H9 (cell line): ENCODE results near the gene RAX2. TPM values are rescaled to one million over a fixed set of nuclear protein-coding genes. Genes with fewer than 3 reads are reported as not detected.

Experiments used
- DNase-seq: peaks from one replicate; pipeline ENCODE4 v3.0.0-alpha.2; 2017
- H2AFZ ChIP-seq: one replicate; pipeline ENCODE4 v1.6.1; 2013; ENCODE audit warnings: mild to moderate bottlenecking, low read length, control low read depth, moderate library complexity
- H2AK5ac ChIP-seq: 2 replicates; pipeline ENCODE4 v1.6.1; 2013; ENCODE audit warnings: low read length, control low read depth, mixed read lengths; ENCODE audit not compliant: insufficient read length
- H2BK120ac ChIP-seq: one replicate; pipeline ENCODE4 v1.6.1; 2013; ENCODE audit warnings: low read depth, mild to moderate bottlenecking, low read length, control low read depth, inconsistent platforms; ENCODE audit not compliant: poor library complexity, severe bottlenecking
- H2BK12ac ChIP-seq: 2 replicates; pipeline ENCODE4 v1.6.1; 2013; ENCODE audit warnings: low read length, control low read depth, mixed read lengths, low read depth; ENCODE audit not compliant: insufficient read length
- H2BK15ac ChIP-seq: 2 replicates; pipeline ENCODE4 v1.6.1; 2013; ENCODE audit warnings: low read depth, low read length, control low read depth
- H2BK20ac ChIP-seq: one replicate; pipeline ENCODE4 v1.6.1; 2013; ENCODE audit warnings: low read depth, mild to moderate bottlenecking, low read length, control low read depth, inconsistent platforms; ENCODE audit not compliant: poor library complexity, severe bottlenecking
- H2BK5ac ChIP-seq: 2 replicates; pipeline ENCODE4 v1.6.1; 2013; ENCODE audit warnings: low read length, control low read depth, mixed read lengths; ENCODE audit not compliant: insufficient read length
- H3K14ac ChIP-seq: 2 replicates; pipeline ENCODE4 v1.6.1; 2013; ENCODE audit warnings: low read length, control low read depth; ENCODE audit not compliant: insufficient read depth
- H3K18ac ChIP-seq: 2 replicates; pipeline ENCODE4 v1.6.1; 2013; ENCODE audit warnings: low read depth, mild to moderate bottlenecking, mixed read lengths, low read length, control low read depth; ENCODE audit not compliant: insufficient read length
- H3K23ac ChIP-seq: 2 replicates; pipeline ENCODE4 v1.6.1; 2013; ENCODE audit warnings: low read length, control low read depth, mixed read lengths, low read depth; ENCODE audit not compliant: insufficient read length
- H3K23me2 ChIP-seq: 2 replicates; pipeline ENCODE4 v1.6.1; 2013; ENCODE audit warnings: low read depth, mild to moderate bottlenecking, mixed read lengths, low read length, control low read depth; ENCODE audit not compliant: insufficient read length, poor library complexity, severe bottlenecking
- H3K27ac ChIP-seq: 2 replicates; pipeline ENCODE4 v1.5.1; 2013; ENCODE audit warnings: low read length, control low read depth, mixed read lengths, low read depth; ENCODE audit not compliant: insufficient read length
- H3K27me3 ChIP-seq: 2 replicates; pipeline ENCODE4 v1.6.1; 2013; ENCODE audit warnings: low read length, control low read depth, inconsistent platforms; ENCODE audit not compliant: insufficient read depth
- H3K4ac ChIP-seq: 2 replicates; pipeline ENCODE4 v1.6.1; 2013; ENCODE audit warnings: low read depth, mild to moderate bottlenecking, control low read depth, inconsistent platforms, low read length, moderate library complexity
- H3K4me1 ChIP-seq: 2 replicates; pipeline ENCODE4 v1.6.1; 2013; ENCODE audit warnings: low read length, control low read depth, inconsistent platforms; ENCODE audit not compliant: insufficient read depth
- H3K4me2 ChIP-seq: 2 replicates; pipeline ENCODE4 v1.6.1; 2013; ENCODE audit warnings: low read length, control low read depth, mixed read lengths; ENCODE audit not compliant: insufficient read length, insufficient read depth
- H3K56ac ChIP-seq: 2 replicates; pipeline ENCODE4 v1.6.1; 2013; ENCODE audit warnings: low read depth, mild to moderate bottlenecking, mixed read lengths, low read length, control low read depth; ENCODE audit not compliant: insufficient read length
- H3K79me1 ChIP-seq: 2 replicates; pipeline ENCODE4 v1.6.1; 2013; ENCODE audit warnings: low read depth, mild to moderate bottlenecking, moderate library complexity, low read length, control low read depth, inconsistent platforms; ENCODE audit not compliant: insufficient read depth, poor library complexity, severe bottlenecking
- H3K79me2 ChIP-seq: 2 replicates; pipeline ENCODE4 v1.6.1; 2013; ENCODE audit warnings: low read length, control low read depth, inconsistent platforms; ENCODE audit not compliant: insufficient read depth
- H3K9ac ChIP-seq: 2 replicates; pipeline ENCODE4 v1.6.1; 2013; ENCODE audit warnings: low read length, control low read depth, mixed read lengths; ENCODE audit not compliant: insufficient read length; ENCODE audit errors: extremely low read depth
- H3K9me3 ChIP-seq: one replicate; pipeline ENCODE4 v1.6.1; 2013; ENCODE audit warnings: low read depth, low read length, inconsistent platforms; ENCODE audit not compliant: control insufficient read depth
- H3T11ph ChIP-seq: one replicate; pipeline ENCODE4 v1.6.1; 2013; ENCODE audit warnings: mild to moderate bottlenecking, low read length, control low read depth, inconsistent platforms
- H4K20me1 ChIP-seq: one replicate; pipeline ENCODE4 v1.6.1; 2013; ENCODE audit not compliant: control insufficient read depth, insufficient read length, insufficient read depth
- H4K5ac ChIP-seq: 2 replicates; pipeline ENCODE4 v1.6.1; 2013; ENCODE audit warnings: low read depth, mild to moderate bottlenecking, mixed read lengths, low read length, control low read depth; ENCODE audit not compliant: insufficient read length
- H4K8ac ChIP-seq: replicated peaks from 2 replicates; pipeline ENCODE4 v1.6.1; 2013; ENCODE audit warnings: low read length, control low read depth, mixed read lengths, low read depth; ENCODE audit not compliant: insufficient read length
- H4K91ac ChIP-seq: 2 replicates; pipeline ENCODE4 v1.6.1; 2013; ENCODE audit warnings: low read depth, mild to moderate bottlenecking, moderate library complexity, mixed read lengths, low read length, control low read depth; ENCODE audit not compliant: insufficient read length
- H3K27ac Mint-ChIP-seq, 3 experiments: 2 replicates in 2 of 3; 3 replicates in 1 of 3; pipeline ENCODE4 v1.8.0; 2020 to 2021; ENCODE audit warnings: mixed read lengths in 3 of 3, mild to moderate bottlenecking in 1 of 3, moderate library complexity in 1 of 3
- H3K27me3 Mint-ChIP-seq: 2 replicates; pipeline ENCODE4 v1.8.0; 2021; ENCODE audit warnings: low read depth, mild to moderate bottlenecking, moderate library complexity, mixed read lengths
- H3K36me3 Mint-ChIP-seq, 3 experiments: 2 replicates in 2 of 3; 3 replicates in 1 of 3; pipeline ENCODE4 v1.8.0; 2020 to 2021; ENCODE audit warnings: low read depth in 3 of 3, mixed read lengths in 3 of 3; ENCODE audit not compliant: insufficient read depth in 1 of 3
- H3K4me1 Mint-ChIP-seq, 2 experiments: 2 replicates each; pipeline ENCODE4 v1.8.0; 2020; ENCODE audit warnings: mixed read lengths in 2 of 2
- H3K4me3 Mint-ChIP-seq, 2 experiments: 2 replicates in 1 of 2; 3 replicates in 1 of 2; pipeline ENCODE4 v1.8.0; 2020 to 2021; ENCODE audit warnings: mild to moderate bottlenecking in 2 of 2, mixed read lengths in 2 of 2, moderate library complexity in 1 of 2
- H3K9me3 Mint-ChIP-seq, 2 experiments: 2 replicates in 1 of 2; 3 replicates in 1 of 2; pipeline ENCODE4 v1.8.0; 2020; ENCODE audit warnings: mild to moderate bottlenecking in 2 of 2, mixed read lengths in 2 of 2, moderate library complexity in 1 of 2
- CTCF ChIP-seq: fragments of 200-600 bp; sonication (generic); conservative IDR thresholded peaks from 3 replicates; pipeline ENCODE4 v1.8.0; 2021; ENCODE audit warnings: antibody characterized with exemption, mild to moderate bottlenecking
- WGBS: extraction: QIAGEN DNeasy Blood & Tissue Kit; methylation state at CpG from one replicate; pipeline ENCODE4 v1.1.7; 2013; ENCODE audit warnings: missing lambda C conversion rate, low lambda C conversion rate, mixed read lengths; ENCODE audit not compliant: insufficient read length; ENCODE audit errors: extremely low coverage; 5-methylcytosine and 5-hydroxymethylcytosine counted together
- total RNA-seq: library from RNA; stranded (reverse); gene quantifications from 2 replicates; pipeline ENCODE4 v1.2.1, GENCODE V29; 2021

RAX2 gene
- total RNA-seq, 1 experiment from 2014 or later, result not detected

- H3K27ac Mint-ChIP-seq, result peak overlapping the region in 1 of 3 experiments; percentile 47; a peak in 1 of 7 replicates
- no peak overlapping the region; a peak in 1 of 5 replicates for H3K4me3 Mint-ChIP-seq
- TF ChIP-seq CTCF, result no peak
- H3K27me3 Mint-ChIP-seq, result no peaks in the 10 kb centered on the region; the same call in none of the 2 replicates
- H4K91ac ChIP-seq, result no peak overlapping the region
- H3K36me3 Mint-ChIP-seq, result no peaks in the 10 kb centered on the region
- H3T11ph ChIP-seq, result no peak overlapping the region
- H3K27me3 ChIP-seq, result no peaks in the 10 kb centered on the region
- H3K4me1 ChIP-seq, result no peaks in the 10 kb centered on the region; the same call in 1 of the 2 replicates
- H2BK12ac ChIP-seq, result no peak overlapping the region
- H3K4me2 ChIP-seq, result no peak overlapping the region
- no peak overlapping the region for H2AK5ac ChIP-seq
- no peak overlapping the region for H4K8ac ChIP-seq
- H2BK15ac ChIP-seq, result no peak overlapping the region
- H3K9ac ChIP-seq, result no peak overlapping the region
- no peaks in the 10 kb centered on the region for H3K79me2 ChIP-seq
- H4K20me1 ChIP-seq, result no peaks in the 10 kb centered on the region
- H4K5ac ChIP-seq, result no peak overlapping the region
- DNase-seq, result no peak
- H3K9me3 ChIP-seq, result no peaks in the 10 kb centered on the region
- no peak overlapping the region for H2BK5ac ChIP-seq
- no peak overlapping the region for H3K23ac ChIP-seq
- H3K4ac ChIP-seq, result no peak overlapping the region
- H2BK20ac ChIP-seq, result no peak overlapping the region
- no peak overlapping the region for H3K14ac ChIP-seq
- H3K18ac ChIP-seq, result no peak overlapping the region
- no peak overlapping the region for H2AFZ ChIP-seq
- no peak overlapping the region for H3K56ac ChIP-seq
- no peak overlapping the region for H2BK120ac ChIP-seq
- peaks cover 10% of the 10 kb centered on the region for H3K23me2 ChIP-seq
- no CpG with 5 or more reads among the region's 3 CpGs for WGBS
- H3K79me1 ChIP-seq, result no peaks in the 10 kb centered on the region
- no peak overlapping the region for H3K27ac ChIP-seq
- H3K9me3 Mint-ChIP-seq, result no peaks in the 10 kb centered on the region
- H3K4me1 Mint-ChIP-seq, result peaks cover 24 to 52% of the 10 kb centered on the region in 2 experiments
These were observed 46.9 kb downstream of the RAX2 start for GRCh38 chr19:3725121-3725520.
